GM18502 (cell line): ENCODE measurements around the gene ACOX1.

Experiments used
- ATAC-seq: cut with Tn5 transposase; IDR thresholded peaks from one replicate; pipeline ENCODE4 v1.9.1; 2021; ENCODE audit warnings: mild to moderate bottlenecking; ENCODE audit not compliant: unreplicated experiment, poor library complexity

The ACOX1 gene

GRCh38 chr17:75895370-75896155, 83.4 kb downstream of the ACOX1 start:
- no peak for ATAC-seq

DNA sequence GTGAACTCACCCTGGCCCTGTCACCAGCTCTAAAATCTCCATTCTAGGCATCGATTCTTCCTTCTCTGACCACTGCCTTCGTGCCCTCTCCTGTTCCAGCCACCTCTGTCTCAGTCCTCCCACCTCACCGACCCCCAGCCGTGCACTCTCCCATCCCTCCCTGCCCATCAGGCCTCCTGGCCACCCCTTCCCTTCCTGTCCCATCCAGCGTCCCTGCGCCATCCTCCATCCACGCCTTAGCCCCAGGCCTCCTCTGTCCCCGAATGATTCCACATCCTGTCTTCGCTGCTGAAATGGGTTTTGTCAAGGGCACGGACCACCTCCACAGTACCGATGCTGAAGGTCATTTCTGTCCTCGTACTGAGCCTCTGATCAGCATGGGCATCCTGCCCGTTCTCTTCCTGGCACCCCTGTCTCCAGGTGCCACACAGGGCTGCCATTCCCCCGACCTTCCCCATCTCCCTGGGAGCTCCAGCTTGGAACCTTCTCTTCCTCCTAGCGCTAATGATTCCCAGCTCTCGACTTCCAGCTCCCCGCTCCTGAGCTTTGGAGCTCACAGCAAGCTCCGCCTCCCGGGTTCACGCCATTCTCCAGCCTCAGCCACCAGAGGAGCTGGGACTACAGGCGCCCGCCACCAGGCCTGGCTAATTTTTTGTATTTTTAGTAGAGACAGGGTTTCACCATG, 84.8 kb downstream of the ACOX1 start:
- ATAC-seq, result no peak

GRCh38 chr17:75893305-75894048, 85.5 kb downstream of the ACOX1 start:
- no peak for ATAC-seq

DNA sequence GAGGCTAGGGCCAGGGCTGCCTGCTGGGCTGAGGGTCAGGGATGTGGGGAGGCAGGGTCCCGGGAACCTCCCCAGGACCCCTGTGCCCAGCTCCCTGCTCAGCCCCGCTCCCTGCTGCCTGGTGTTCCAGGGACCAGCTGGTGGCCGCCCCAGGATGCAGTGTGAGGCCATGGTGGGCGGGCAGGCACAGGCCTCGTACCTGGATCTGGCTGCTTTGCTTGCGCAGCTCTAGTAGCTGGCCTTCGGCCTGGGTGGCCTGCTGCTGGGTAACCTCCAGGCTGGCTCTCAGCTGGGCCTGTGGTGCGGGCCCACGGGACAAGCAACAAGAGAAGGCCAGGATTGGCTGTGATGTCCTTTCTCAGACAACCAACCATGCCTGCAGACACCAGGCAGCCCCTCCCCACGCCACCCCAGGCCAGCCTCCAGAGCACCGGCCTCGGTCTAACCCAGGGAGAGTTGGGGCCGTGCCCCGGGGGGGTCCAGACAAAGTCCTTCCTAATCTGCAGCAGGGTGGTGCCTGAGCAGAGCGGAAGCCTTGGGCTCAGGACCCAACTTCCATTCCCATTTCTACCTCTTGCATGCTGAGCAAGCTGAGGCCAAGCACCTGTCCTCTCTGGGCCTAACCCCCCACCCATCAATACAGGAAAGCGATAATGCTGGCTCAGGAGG, 86.3 kb downstream of the ACOX1 start:
- no peak for ATAC-seq

DNA sequence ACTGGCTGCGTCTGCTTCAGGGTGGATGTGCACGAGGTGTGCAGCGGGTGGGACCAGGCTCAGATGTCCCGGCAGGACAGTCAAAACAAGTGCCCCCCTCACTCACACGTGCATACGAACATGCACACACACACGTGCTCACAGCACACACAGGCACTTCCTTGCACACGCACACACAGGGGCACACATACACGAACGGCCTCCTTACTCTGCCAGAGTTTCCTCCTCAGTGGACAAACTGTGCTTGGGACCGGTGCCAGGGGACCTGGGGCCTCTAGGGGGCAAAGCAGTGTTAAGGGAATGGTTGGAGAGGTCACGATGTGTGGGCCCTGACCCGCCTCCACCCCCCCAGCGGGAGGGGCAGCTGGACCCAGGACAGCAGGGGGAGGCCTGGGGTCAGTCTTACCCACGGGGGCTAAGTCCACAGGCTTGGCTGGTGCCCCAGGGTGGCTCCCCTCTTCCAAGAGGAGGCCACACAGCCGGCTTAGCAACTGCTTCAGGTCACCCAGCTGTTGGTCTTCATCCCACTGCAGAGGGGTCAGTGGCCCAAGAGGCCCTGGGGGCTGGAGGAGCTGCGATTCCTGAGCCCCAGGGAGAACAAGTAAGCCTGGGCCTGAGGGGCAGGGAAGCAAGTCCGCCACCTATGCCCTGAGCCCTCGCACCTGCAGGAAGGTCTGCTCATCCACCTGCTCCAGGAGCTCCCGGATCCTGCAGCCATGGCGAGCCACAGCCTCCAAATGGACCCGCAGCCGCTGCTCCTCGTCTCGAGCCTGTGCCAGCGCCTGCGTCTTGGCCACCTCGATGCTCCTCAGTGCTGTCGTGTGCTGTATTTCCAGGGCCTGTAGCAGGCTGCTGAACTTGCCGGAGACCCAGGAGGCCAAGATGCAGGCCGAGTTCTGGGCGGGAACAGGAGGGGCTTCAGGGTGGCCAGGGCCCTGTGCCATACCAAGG, 87.1 kb downstream of the ACOX1 start:
- ATAC-seq, result no peak
